BJ (cell line): ENCODE measurements around the gene BCL2. TPM values are rescaled to one million over a fixed set of nuclear protein-coding genes. Genes with fewer than 3 reads are reported as not detected.

ENCODE experiments used
- CTCF ChIA-PET: fragments of 350-600 bp; formaldehyde crosslinking; extraction: SDS; loops from one replicate; lab custom pipeline; 2021; ENCODE audit warnings: antibody characterized with exemption, inconsistent platforms; lab: Yijun Ruan, JAX
- POLR2A ChIA-PET: fragments of 300-600 bp; sonication (Branson Sonifier 250); formaldehyde crosslinking; extraction: SDS; loops from one replicate; lab custom pipeline; 2021; ENCODE audit warnings: antibody characterized with exemption; lab: Charles Lee
- DNase-seq: peaks from one replicate; pipeline ENCODE4 v3.0.0-alpha.2; 2011; ENCODE audit warnings: low read depth
- H3K27me3 ChIP-seq: 2 replicates; pipeline ENCODE4 v1.6.0; 2011; ENCODE audit warnings: low read length; ENCODE audit not compliant: control insufficient read depth, insufficient read depth
- H3K36me3 ChIP-seq: 2 replicates; pipeline ENCODE4 v1.5.1; 2011; ENCODE audit warnings: low read length; ENCODE audit not compliant: control insufficient read depth, insufficient read depth
- H3K4me3 ChIP-seq: 2 replicates; pipeline ENCODE4 v1.5.1; 2011; ENCODE audit warnings: low read depth, mild to moderate bottlenecking, control low read depth, low read length
- polyA plus RNA-seq: library from polyadenylated mRNA; depleted of rRNA; stranded (reverse); fragments of >200 nt; gene quantifications from 2 replicates; pipeline ENCODE4 v1.2.3, GENCODE V29; 2011
- TF ChIP-seq, protein P1 (sequence below): IDR thresholded peaks from 2 replicates; pipeline ENCODE4 v1.5.1; 2011; ENCODE audit warnings: low read depth, mild to moderate bottlenecking, control low read depth, inconsistent platforms, low read length, moderate library complexity; ENCODE audit not compliant: insufficient read depth

The BCL2 gene
- polyA plus RNA-seq, 1 experiment: 0.15 TPM

DNA sequence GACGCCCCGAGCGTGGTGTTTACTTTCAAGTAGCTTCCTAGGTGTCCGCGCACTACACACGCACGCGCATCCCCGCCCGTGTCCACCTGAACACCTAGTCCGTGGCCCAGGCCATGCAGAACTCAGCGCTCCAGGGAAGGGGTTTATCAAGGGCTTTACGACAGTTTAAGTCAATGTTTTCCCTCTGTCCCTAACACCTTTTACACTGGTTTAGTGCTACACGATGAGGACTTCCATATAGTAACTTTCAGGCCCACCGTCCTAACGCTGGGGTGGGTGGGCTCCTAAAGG is 1.4 kb upstream of the BCL2 start:
- peaks cover 12% of the 10 kb centered on the region for H3K27me3 ChIP-seq
- peak overlapping the region; percentile 33 for H3K4me3 ChIP-seq
- DNase-seq: no peak
- CTCF ChIA-PET: interaction anchor here (0.9 to 7.6 kb wide), 2 partner anchors 15 to 190 kb away, joined by 3 to 76 read pairs; no protein-coding TSS in a partner anchor
- TF ChIP-seq, protein P1, sequence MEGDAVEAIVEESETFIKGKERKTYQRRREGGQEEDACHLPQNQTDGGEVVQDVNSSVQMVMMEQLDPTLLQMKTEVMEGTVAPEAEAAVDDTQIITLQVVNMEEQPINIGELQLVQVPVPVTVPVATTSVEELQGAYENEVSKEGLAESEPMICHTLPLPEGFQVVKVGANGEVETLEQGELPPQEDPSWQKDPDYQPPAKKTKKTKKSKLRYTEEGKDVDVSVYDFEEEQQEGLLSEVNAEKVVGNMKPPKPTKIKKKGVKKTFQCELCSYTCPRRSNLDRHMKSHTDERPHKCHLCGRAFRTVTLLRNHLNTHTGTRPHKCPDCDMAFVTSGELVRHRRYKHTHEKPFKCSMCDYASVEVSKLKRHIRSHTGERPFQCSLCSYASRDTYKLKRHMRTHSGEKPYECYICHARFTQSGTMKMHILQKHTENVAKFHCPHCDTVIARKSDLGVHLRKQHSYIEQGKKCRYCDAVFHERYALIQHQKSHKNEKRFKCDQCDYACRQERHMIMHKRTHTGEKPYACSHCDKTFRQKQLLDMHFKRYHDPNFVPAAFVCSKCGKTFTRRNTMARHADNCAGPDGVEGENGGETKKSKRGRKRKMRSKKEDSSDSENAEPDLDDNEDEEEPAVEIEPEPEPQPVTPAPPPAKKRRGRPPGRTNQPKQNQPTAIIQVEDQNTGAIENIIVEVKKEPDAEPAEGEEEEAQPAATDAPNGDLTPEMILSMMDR: no peak
- H3K36me3 ChIP-seq: no peaks in the 10 kb centered on the region
- POLR2A ChIA-PET: no interaction called here

DNA sequence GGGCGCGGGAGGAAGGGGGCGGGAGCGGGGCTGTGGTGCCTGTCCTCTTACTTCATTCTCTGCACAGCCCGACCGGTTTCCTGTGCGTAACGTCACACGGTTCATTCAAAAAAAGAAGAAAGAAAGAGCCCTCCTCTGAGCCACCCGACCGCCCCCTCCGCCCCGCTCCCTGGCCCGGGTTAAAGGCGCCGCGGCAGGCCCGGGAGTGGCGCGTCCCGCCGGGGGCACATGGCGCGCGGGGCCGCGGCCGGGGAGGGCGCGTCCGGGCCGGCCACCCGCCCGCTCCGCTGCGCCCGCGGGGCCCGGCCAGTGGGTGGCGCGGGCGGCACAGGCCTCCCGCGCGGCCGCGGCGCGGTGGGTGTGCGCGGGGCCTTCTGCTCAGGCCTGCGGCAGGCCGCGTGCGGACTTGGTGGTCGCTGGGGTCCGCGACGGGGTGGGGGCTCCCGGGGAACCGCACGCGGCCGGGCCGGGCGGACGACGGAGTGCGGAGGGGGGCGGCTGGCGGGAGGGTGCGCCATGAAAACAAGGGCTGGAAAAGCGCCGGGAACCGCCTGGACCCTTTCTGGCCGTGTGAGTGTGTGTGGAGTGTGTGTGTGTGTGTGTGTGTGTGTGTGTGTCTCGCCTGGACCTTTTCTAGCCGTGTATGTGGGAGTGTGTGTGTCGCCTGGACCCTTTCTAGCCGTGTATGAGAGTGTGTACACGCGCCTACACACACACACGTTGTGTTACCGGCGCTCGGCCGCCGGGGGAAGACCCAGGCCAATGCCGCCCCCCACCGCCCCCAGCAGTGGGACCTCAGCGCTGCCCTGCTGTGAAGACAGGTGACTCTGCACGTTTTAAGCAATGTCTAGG is 780 bp upstream of the BCL2 start:
- peak overlapping the region; percentile 33 for H3K4me3 ChIP-seq
- TF ChIP-seq, protein P1: 0 out of 2 replicates have a peak, but pooled peaks have one; percentile 4
- peaks cover 12% of the 10 kb centered on the region for H3K27me3 ChIP-seq
- H3K36me3 ChIP-seq: no peaks in the 10 kb centered on the region
- DNase-seq: no peak
- POLR2A ChIA-PET: no interaction called here
- CTCF ChIA-PET: interaction anchor here (0.6 to 7.6 kb wide), 6 partner anchors 17 to 304 kb away, joined by 3 to 76 read pairs (median 9); no protein-coding TSS in a partner anchor

DNA sequence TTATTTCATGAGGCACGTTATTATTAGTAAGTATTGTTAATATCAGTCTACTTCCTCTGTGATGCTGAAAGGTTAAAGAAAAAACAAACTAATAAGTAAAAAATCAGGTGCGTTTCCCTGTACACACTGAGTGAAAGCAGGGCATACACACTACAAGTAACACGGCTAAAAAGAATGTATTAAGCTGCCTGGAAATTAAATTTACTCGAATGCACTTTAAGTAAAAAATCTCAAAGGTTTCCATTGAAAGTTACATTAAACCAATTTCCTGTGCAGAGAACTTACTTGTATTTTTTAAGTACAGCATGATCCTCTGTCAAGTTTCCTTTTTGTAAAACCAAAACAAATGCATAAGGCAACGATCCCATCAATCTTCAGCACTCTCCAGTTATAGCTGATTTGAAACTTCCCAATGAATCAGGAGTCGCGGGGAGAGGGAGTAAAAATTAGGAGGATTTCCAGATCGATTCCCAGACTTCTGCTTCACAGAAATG is 633 bp downstream of the BCL2 start:
- POLR2A ChIA-PET: no interaction called here
- Histone ChIP-seq H3K27me3 (peaks cover 12% of the 10 kb centered on the region), H3K4me3 (peak overlapping the region; percentile 33), H3K36me3 (no peaks in the 10 kb centered on the region)
- CTCF ChIA-PET: interaction anchor here (0.9 to 3.8 kb wide), 5 partner anchors 11 to 599 kb away, joined by 3 to 22 read pairs (median 10); no protein-coding TSS in a partner anchor
- DNase-seq: no peak
- TF ChIP-seq, protein P1: no peak

DNA sequence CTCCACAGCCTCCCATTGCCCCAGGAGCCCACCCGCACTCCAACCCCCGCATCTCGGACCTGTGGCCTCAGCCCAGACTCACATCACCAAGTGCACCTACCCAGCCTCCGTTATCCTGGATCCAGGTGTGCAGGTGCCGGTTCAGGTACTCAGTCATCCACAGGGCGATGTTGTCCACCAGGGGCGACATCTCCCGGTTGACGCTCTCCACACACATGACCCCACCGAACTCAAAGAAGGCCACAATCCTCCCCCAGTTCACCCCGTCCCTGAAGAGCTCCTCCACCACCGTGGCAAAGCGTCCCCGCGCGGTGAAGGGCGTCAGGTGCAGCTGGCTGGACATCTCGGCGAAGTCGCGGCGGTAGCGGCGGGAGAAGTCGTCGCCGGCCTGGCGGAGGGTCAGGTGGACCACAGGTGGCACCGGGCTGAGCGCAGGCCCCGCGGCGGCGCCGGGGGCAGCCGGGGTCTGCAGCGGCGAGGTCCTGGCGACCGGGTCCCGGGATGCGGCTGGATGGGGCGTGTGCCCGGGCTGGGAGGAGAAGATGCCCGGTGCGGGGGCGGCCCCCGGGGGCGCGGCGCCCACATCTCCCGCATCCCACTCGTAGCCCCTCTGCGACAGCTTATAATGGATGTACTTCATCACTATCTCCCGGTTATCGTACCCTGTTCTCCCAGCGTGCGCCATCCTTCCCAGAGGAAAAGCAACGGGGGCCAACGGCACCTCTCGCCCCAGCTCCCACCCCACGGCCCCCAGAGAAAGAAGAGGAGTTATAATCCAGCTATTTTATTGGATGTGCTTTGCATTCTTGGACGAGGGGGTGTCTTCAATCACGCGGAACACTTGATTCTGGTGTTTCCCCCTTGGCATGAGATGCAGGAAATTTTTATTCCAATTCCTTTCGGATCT is 1.3 kb downstream of the BCL2 start:
- no peak for DNase-seq
- POLR2A ChIA-PET: no interaction called here
- CTCF ChIA-PET: interaction anchor here (0.6 to 3.8 kb wide), 5 partner anchors 10 to 598 kb away, joined by 3 to 22 read pairs (median 10); no protein-coding TSS in a partner anchor

More for the DNA sequence above, 1.3 kb downstream of the BCL2 start:
- Histone ChIP-seq H3K4me3 (no peak overlapping the region), H3K36me3 (no peaks in the 10 kb centered on the region), H3K27me3 (peaks cover 12% of the 10 kb centered on the region)
- TF ChIP-seq, protein P1: peak; percentile 46
